ENCODE measurements around the gene ATP2B2. TPM values are rescaled to one million over a fixed set of nuclear protein-coding genes. Genes with fewer than 3 reads are reported as not detected.

The ATP2B2 gene
- total and polyA plus RNA-seq, 2 donors from 2014 or later: 0.19 to 0.22 TPM

DNA sequence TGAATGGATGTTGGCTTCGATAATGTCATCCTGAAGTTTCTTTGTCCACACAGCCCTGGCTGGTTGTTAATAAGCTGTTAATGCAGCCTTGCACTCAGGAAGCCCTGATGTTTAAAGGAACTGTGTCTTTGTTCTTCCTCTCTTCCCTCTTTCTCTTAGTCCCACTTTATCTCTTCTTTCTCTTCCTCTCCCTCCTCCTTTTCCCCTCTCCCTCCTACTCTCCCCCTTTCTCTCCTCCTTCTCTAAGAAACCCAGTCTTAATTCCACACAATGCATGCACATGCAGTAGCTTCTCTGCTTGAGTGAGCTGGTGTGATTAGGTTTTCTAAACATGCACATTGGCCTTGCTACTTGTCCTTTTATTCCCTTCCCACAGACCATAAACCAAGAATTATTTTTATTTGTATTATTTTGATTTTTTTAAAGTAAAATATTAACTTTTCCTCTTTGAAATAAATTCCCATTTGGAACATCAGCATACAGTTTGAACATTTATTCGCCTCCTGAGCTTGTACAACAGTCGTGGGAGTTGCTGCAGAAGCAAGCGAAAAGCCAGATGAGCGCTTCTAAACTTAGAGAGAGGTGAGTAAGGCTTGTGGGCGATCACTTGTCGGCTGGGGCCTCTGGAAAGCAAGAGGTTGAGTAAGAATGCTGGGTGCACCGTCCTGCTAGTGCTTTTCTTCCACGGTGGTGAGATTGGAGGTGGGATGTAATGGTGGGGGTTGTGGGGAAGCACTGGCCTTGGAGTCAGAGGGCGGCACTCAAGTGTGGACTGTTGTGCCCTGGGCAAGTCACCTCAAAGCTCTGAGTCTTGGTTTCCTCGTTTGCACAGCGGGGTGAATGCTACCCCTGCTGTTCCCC lies 219.9 kb downstream of the ATP2B2 start:
- no peak for FAIRE-seq
- intact Hi-C loops (cut with DNase I): no loop called here
- H3K9ac ChIP-seq (ENCODE audit: low read length in 3 of 3): no peak overlapping the region
- H3K36me3 ChIP-seq (ENCODE audit: control insufficient read depth in 2 of 3, insufficient read depth in 3 of 3, low read length in 3 of 3): peaks cover 3 to 12% (median 5%) of the 10 kb centered on the region in 3 donors
- DNase-seq: peak in 2 of 5 donors; percentile 63 to 69
- H3K27ac ChIP-seq (ENCODE audit: low read depth in 2 of 2, low read length in 2 of 2): peak overlapping the region in 1 of 2 donors; percentile 3
- TF ChIP-seq, protein P1, sequence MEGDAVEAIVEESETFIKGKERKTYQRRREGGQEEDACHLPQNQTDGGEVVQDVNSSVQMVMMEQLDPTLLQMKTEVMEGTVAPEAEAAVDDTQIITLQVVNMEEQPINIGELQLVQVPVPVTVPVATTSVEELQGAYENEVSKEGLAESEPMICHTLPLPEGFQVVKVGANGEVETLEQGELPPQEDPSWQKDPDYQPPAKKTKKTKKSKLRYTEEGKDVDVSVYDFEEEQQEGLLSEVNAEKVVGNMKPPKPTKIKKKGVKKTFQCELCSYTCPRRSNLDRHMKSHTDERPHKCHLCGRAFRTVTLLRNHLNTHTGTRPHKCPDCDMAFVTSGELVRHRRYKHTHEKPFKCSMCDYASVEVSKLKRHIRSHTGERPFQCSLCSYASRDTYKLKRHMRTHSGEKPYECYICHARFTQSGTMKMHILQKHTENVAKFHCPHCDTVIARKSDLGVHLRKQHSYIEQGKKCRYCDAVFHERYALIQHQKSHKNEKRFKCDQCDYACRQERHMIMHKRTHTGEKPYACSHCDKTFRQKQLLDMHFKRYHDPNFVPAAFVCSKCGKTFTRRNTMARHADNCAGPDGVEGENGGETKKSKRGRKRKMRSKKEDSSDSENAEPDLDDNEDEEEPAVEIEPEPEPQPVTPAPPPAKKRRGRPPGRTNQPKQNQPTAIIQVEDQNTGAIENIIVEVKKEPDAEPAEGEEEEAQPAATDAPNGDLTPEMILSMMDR (IDR thresholded peaks at IDR 0.05; ENCODE audit: borderline replicate concordance, extremely low read depth, insufficient read depth): no peak
- H3K4me1 ChIP-seq (ENCODE audit: control insufficient read depth in 2 of 3, insufficient read depth in 2 of 3, low read depth in 1 of 3, low read length in 3 of 3): peaks cover 0 to 15% (median 0%) of the 10 kb centered on the region in 3 donors
- no peak overlapping the region for H3K4me3 ChIP-seq (ENCODE audit: low read length in 3 of 3)
- H3K9me3 ChIP-seq (ENCODE audit: control insufficient read depth in 2 of 3, insufficient read depth in 1 of 3, low read length in 3 of 3): no peaks in the 10 kb centered on the region
- no peaks in the 10 kb centered on the region for H3K27me3 ChIP-seq (ENCODE audit: control insufficient read depth, insufficient read depth, low read length)

DNA sequence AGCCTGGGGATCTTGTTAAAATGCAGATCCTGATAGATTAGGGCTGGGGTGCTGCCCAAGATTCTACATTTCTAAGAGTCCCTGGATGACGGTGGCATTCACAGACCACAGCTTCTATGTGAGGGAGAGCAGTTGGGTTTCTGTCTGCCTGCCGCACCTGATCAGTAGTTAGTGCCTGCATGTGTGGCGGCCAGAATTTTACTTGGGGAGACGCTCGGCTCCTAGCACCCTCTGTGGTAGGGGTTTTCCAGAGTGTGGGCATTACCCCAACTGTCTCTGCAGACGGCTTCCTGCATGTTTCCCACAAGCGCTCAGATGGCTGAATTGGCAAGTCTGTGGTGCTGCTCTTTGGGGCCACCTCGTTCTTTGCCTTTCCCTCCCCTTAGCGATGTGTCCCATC lies 220.9 kb downstream of the ATP2B2 start:
- Histone ChIP-seq H3K9me3 (ENCODE audit: control insufficient read depth in 2 of 3, insufficient read depth in 1 of 3, low read length in 3 of 3) (no peaks in the 10 kb centered on the region), H3K4me1 (ENCODE audit: control insufficient read depth in 2 of 3, insufficient read depth in 2 of 3, low read depth in 1 of 3, low read length in 3 of 3) (peaks cover 0 to 15% (median 0%) of the 10 kb centered on the region in 3 donors), H3K27ac (ENCODE audit: low read depth in 2 of 2, low read length in 2 of 2) (peak overlapping the region in 1 of 2 donors; percentile 41), H3K27me3 (ENCODE audit: control insufficient read depth, insufficient read depth, low read length) (no peaks in the 10 kb centered on the region), H3K9ac (ENCODE audit: low read length in 3 of 3) (no peak overlapping the region), H3K36me3 (ENCODE audit: control insufficient read depth in 2 of 3, insufficient read depth in 3 of 3, low read length in 3 of 3) (peaks cover 3 to 22% (median 14%) of the 10 kb centered on the region in 3 donors), H3K4me3 (ENCODE audit: low read length in 3 of 3) (no peak overlapping the region)
- DNase-seq (no peak), FAIRE-seq (no peak)
- TF ChIP-seq, protein P1 (IDR thresholded peaks at IDR 0.05; ENCODE audit: borderline replicate concordance, extremely low read depth, insufficient read depth): no peak
- intact Hi-C loops (cut with DNase I): no loop called here

DNA sequence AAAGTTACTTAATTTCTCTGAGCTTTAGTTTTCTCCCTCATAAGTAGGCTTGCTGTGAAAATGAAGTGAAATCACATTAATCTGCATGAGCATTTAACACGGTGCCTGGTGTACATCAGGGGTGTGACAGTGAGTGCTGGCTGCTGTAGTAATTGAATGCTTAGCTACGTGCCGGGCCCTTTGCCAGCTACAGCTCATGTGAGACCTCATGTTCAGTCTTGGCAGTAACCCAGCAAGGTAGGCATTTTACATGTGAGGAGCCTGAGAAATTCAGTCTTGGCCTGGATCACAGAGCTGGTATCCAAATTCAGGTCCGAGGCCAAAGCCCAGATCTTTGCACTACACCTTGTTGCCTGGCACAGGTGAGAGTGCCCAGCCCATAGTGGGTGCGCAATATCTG lies 221.7 kb downstream of the ATP2B2 start:
- Histone ChIP-seq H3K4me3 (ENCODE audit: low read length in 3 of 3) (no peak overlapping the region), H3K9ac (ENCODE audit: low read length in 3 of 3) (no peak overlapping the region), H3K27ac (ENCODE audit: low read depth in 2 of 2, low read length in 2 of 2) (peak overlapping the region in 1 of 2 donors; percentile 41), H3K27me3 (ENCODE audit: control insufficient read depth, insufficient read depth, low read length) (no peaks in the 10 kb centered on the region), H3K36me3 (ENCODE audit: control insufficient read depth in 2 of 3, insufficient read depth in 3 of 3, low read length in 3 of 3) (peaks cover 5 to 27% (median 22%) of the 10 kb centered on the region in 3 donors), H3K4me1 (ENCODE audit: control insufficient read depth in 2 of 3, insufficient read depth in 2 of 3, low read depth in 1 of 3, low read length in 3 of 3) (peaks cover 0 to 15% (median 0%) of the 10 kb centered on the region in 3 donors), H3K9me3 (ENCODE audit: control insufficient read depth in 2 of 3, insufficient read depth in 1 of 3, low read length in 3 of 3) (no peaks in the 10 kb centered on the region)
- FAIRE-seq (no peak), DNase-seq (peak in 3 of 5 donors; percentile 58 to 88 (median 80))
- TF ChIP-seq, protein P1 (IDR thresholded peaks at IDR 0.05; ENCODE audit: borderline replicate concordance, extremely low read depth, insufficient read depth): no peak
- intact Hi-C loops (cut with DNase I): no loop called here

All from kidney (tissue), 14 donors.